Spleen (tissue), 11 donors: ENCODE measurements around the gene DNMBP. TPM values are rescaled to one million over a fixed set of nuclear protein-coding genes. Genes with fewer than 3 reads are reported as not detected.

Experiments used
- DNase-seq: peaks from one replicate; pipeline ENCODE4 v3.0.0-alpha.2; 2020
- H3K27ac ChIP-seq, 8 donors: fragments of 200-600 bp; sonication (generic) in 7 of 8; 1 replicate in 4 of 8; 2 replicates in 4 of 8; pipeline versions ENCODE4 v1.5.0 to v1.8.0; 2016 to 2021; ENCODE audit warnings: inconsistent platforms in 4 of 8, mild to moderate bottlenecking in 4 of 8, moderate library complexity in 1 of 8
- H3K27me3 ChIP-seq, 7 donors: fragments of 200-600 bp; sonication (generic) in 6 of 7; replicated peaks in 1 of 7; 1 replicate in 4 of 7; 2 replicates in 3 of 7; pipeline versions ENCODE4 v1.5.0 to v1.8.0; 2016 to 2021; ENCODE audit warnings: inconsistent platforms in 3 of 7, mild to moderate bottlenecking in 1 of 7
- H3K36me3 ChIP-seq, 6 donors: fragments of 200-600 bp; sonication (generic) in 5 of 6; 1 replicate in 4 of 6; 2 replicates in 2 of 6; pipeline versions ENCODE4 v1.5.0 to v1.8.0; 2016 to 2021; ENCODE audit warnings: inconsistent platforms in 2 of 6
- H3K4me1 ChIP-seq, 6 donors: fragments of 200-600 bp; sonication (generic) in 5 of 6; 1 replicate in 3 of 6; 2 replicates in 3 of 6; pipeline versions ENCODE4 v1.5.0 to v1.8.0; 2016 to 2021; ENCODE audit warnings: inconsistent platforms in 3 of 6
- H3K4me3 ChIP-seq, 8 donors: fragments of 200-600 bp; sonication (generic) in 7 of 8; 1 replicate in 4 of 8; 2 replicates in 4 of 8; pipeline versions ENCODE4 v1.5.0 to v1.8.0; 2016 to 2021; ENCODE audit warnings: inconsistent platforms in 4 of 8, mild to moderate bottlenecking in 4 of 8, moderate library complexity in 2 of 8
- H3K9me3 ChIP-seq, 8 donors: fragments of 200-600 bp; sonication (generic) in 7 of 8; 1 replicate in 4 of 8; 2 replicates in 4 of 8; pipeline versions ENCODE4 v1.5.0 to v1.8.0; 2016 to 2021; ENCODE audit warnings: inconsistent platforms in 4 of 8
- CTCF ChIP-seq, 11 experiments: fragments of 200-600 bp in 7 of 11; fragments of 450-650 bp in 4 of 11; sonication (generic) in 4 of 11; IDR thresholded peaks in 8 of 11; conservative IDR thresholded peaks in 3 of 11; 1 replicate in 7 of 11; 2 replicates in 4 of 11; pipeline versions ENCODE4 v1.4.0 to v1.8.0; 2016 to 2021; ENCODE audit warnings: antibody characterized with exemption in 11 of 11, inconsistent platforms in 4 of 11, mild to moderate bottlenecking in 1 of 11
- POLR2A ChIP-seq, 3 donors: fragments of 450-650 bp; IDR thresholded peaks; one replicate each; pipeline ENCODE4 v1.5.1; 2017; ENCODE audit warnings: antibody characterized with exemption in 3 of 3, mild to moderate bottlenecking in 1 of 3
- POLR2AphosphoS5 ChIP-seq, 3 donors: sonication (generic); formaldehyde crosslinking; IDR thresholded peaks; one replicate each; pipeline ENCODE4 v1.5.1; 2017; ENCODE audit warnings: antibody characterized with exemption in 3 of 3
- WGBS, 5 donors: extraction: QIAGEN DNeasy Blood & Tissue Kit in 3 of 5; methylation state at CpG; one replicate each; pipeline versions ENCODE4 v1.1.5 to v1.1.7; 2013 to 2018; 5-methylcytosine and 5-hydroxymethylcytosine counted together
- intact Hi-C: fragments of 100-400 bp; cut with DNase I; formaldehyde crosslinking; loops from one replicate; pipeline ENCODE4 v1.15.0; 2023; ENCODE audit warnings: low total_unique reads
- polyA plus RNA-seq, 3 donors: library from polyadenylated mRNA; stranded (reverse); fragments of 200-250 nt; gene quantifications; one replicate each; pipeline ENCODE4 v1.2.1, GENCODE V29; 2013
- total RNA-seq, 7 donors: library from RNA; depleted of rRNA in 3 of 7; stranded (reverse); fragments of >200 nt in 3 of 7; fragmentation: NEBNext Ultra II Directional in 4 of 7; extraction: Animal tissue kit (Norgen Biotek cat#: 25700) in 4 of 7; gene quantifications; one replicate each; pipeline versions ENCODE4 v1.1.0 to v1.2.1, GENCODE V29; 2016 to 2021
- donor health status: healthy with polysubstance abuse.
- donor health status: DM: no; HTN: no; CAD: no; lungs with moderate emphysema.
- donor health status: DM: no; HTN: no; CAD: no.
- donor health status: Bipolar disorder and iron deficiency.
- donor health status: healthy.
- donor health status: DM: no; HTN: no; CAD: no.
- donor health status: DM: yes; HTN: yes; CAD: no.

DNMBP gene
- total and polyA plus RNA-seq, 10 donors = 4.6 to 19.5 (median 15.9) TPM

- no peaks in the 10 kb centered on the region for H3K27me3 ChIP-seq
- TF ChIP-seq CTCF (IDR thresholded peaks at IDR 0.05 in 8 of 11, conservative IDR thresholded peaks at IDR 0.05 in 3 of 11) (no peak), POLR2A (IDR thresholded peaks at IDR 0.05) (no peak), POLR2AphosphoS5 (IDR thresholded peaks at IDR 0.05) (no peak)
- no peaks in the 10 kb centered on the region for H3K4me1 ChIP-seq
- no peak for DNase-seq
- no peaks in the 10 kb centered on the region for H3K9me3 ChIP-seq
- intact Hi-C loops = no loop called here
- no peaks in the 10 kb centered on the region for H3K36me3 ChIP-seq
- H3K4me3 ChIP-seq = no peak overlapping the region
- no peak overlapping the region for H3K27ac ChIP-seq
- WGBS, 5 donors = 87 to 94% (median 91%) methylated on average over 3 of the region's 3 CpGs
Measured at GRCh38 chr10:99853655-99854054, 156.1 kb downstream of the DNMBP start.

- no peaks in the 10 kb centered on the region for H3K27me3 ChIP-seq
- no peak overlapping the region for H3K4me3 ChIP-seq
- H3K4me1 ChIP-seq = no peaks in the 10 kb centered on the region
- H3K9me3 ChIP-seq = no peaks in the 10 kb centered on the region
- H3K36me3 ChIP-seq = no peaks in the 10 kb centered on the region
- 55 to 93% (median 68%) methylated on average over 3 of the region's 3 CpGs for WGBS, 5 donors
- intact Hi-C loops = no loop called here
- TF ChIP-seq CTCF (IDR thresholded peaks at IDR 0.05 in 8 of 11, conservative IDR thresholded peaks at IDR 0.05 in 3 of 11) (no peak), POLR2AphosphoS5 (IDR thresholded peaks at IDR 0.05) (no peak), POLR2A (IDR thresholded peaks at IDR 0.05) (no peak)
- no peak overlapping the region for H3K27ac ChIP-seq
- no peak for DNase-seq
Measured at GRCh38 chr10:99852481-99853213, 157.1 kb downstream of the DNMBP start.

DNA sequence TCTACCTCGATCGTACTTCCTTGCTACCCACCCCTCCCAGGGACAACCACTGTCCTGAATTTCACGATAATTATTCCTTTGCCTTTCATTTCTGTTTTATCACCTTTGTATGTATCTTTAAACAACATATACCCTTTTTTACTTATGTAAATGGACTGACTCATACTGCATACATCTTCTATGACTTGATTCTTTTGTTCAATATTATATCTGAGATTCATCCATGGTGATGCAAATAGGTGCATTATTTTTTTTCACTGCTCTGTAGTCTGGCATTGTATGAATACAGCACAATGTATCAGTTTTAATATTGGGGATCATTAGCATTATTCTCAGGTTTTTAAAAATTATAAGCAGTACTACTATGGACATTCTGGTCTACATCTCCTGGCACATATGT is 157.9 kb downstream of the DNMBP start:
- peaks cover 0 to 3% (median under 1%) of the 10 kb centered on the region in 6 donors for H3K4me1 ChIP-seq
- no peaks in the 10 kb centered on the region for H3K27me3 ChIP-seq
- DNase-seq = no peak
- H3K9me3 ChIP-seq = no peaks in the 10 kb centered on the region
- TF ChIP-seq POLR2A (IDR thresholded peaks at IDR 0.05) (no peak), CTCF (IDR thresholded peaks at IDR 0.05 in 8 of 11, conservative IDR thresholded peaks at IDR 0.05 in 3 of 11) (no peak), POLR2AphosphoS5 (IDR thresholded peaks at IDR 0.05) (no peak)
- intact Hi-C loops = no loop called here
- no peak overlapping the region for H3K4me3 ChIP-seq
- no peaks in the 10 kb centered on the region for H3K36me3 ChIP-seq
- 93 to 98% (median 95%) methylated on average over 3 of the region's 3 CpGs for WGBS, 5 donors
- no peak overlapping the region for H3K27ac ChIP-seq

- Histone ChIP-seq H3K27ac (peak overlapping the region in 1 of 8 donors; percentile 7), H3K27me3 (peaks cover 0 to 7% (median 0%) of the 10 kb centered on the region in 7 donors), H3K36me3 (no peaks in the 10 kb centered on the region), H3K4me1 (peaks cover 3 to 13% (median 8%) of the 10 kb centered on the region in 6 donors), H3K4me3 (no peak overlapping the region), H3K9me3 (no peaks in the 10 kb centered on the region)
- WGBS, 5 donors = 39 to 83% (median 62%) methylated on average over 5 of the region's 5 CpGs
- DNase-seq = no peak
- TF ChIP-seq POLR2A (IDR thresholded peaks at IDR 0.05) (no peak), CTCF (IDR thresholded peaks at IDR 0.05 in 8 of 11, conservative IDR thresholded peaks at IDR 0.05 in 3 of 11) (no peak), POLR2AphosphoS5 (IDR thresholded peaks at IDR 0.05) (no peak)
- intact Hi-C loops = no loop called here
Measured at GRCh38 chr10:99850767-99851340, 158.9 kb downstream of the DNMBP start.
